ENCODE results near the gene PERM1.

Gene PERM1

DNA sequence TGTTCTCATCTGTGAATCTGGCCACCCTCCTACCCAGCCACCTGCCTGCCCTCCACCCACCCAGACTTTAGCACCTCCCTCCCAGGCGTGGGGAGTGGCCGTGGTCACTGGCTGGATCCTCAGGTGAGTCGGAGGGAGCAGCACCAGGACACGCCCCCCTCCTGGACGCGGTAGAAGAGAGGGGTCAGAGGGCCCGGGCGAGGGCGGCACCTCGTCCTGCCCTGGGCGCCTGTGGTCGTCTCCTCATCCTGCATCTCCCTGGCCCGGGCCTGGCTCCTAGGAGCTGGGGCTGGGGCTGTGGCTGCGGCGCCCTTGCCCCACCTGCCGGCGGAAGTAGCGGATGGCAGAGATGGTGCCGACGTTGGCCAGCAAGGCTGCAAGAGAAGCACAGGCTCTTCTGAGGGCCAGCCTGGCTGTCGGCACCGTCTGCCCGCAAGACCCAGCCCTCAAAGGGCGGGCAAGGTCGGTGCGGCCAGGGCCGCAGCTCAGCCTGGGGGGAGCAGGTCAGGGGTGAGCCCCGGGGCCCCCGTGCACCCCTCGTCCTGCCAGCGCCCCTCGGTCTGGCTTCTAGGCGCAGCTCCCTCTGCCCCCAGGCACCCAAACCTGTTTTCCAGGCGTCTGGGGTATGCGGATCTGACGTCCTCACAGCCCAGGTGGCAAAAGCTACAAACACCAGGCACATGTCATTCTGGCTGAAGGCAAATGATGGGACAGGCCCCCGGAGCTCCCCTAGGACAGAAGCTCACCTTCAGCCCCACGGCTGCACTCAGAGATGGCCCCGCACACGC is 5.8 kb downstream of the PERM1 start:
- DNase-seq = peak; percentile 53

GRCh38 chr1:975365-975764 is 6.5 kb downstream of the PERM1 start:
- DNase-seq = no peak

DNA sequence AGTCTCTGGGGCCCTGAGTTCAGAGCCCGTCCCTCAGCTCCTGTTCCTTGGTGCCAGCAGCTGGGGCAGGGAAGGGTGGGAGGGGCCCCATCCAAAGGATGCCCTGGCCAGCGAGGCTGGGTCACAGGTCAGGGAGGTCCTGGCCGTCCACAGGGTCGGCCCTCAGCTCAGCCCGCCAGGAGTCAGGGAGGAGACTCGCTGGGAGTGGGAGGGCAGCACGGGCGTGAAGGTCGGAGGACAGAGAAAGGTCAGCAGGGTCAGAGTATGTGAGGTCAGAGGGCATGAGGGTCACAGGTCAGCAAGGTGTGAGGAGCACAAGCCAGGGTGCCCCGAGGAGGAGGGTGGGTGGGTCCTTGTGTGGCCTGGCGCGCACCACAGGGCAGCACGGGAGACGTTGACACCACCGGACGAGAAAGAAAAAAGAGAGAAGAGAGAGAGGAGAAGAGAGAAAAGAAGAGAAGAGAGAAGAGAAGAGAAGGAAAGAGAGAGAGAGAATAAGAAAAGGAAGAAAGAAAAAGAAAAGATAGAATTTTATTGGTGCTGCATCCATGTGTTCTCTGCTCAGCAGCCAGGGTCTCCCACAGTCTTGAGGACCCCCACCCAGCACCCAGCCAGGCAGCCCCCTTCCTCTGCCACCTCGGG is 7.1 kb downstream of the PERM1 start:
- no peak for DNase-seq

DNA sequence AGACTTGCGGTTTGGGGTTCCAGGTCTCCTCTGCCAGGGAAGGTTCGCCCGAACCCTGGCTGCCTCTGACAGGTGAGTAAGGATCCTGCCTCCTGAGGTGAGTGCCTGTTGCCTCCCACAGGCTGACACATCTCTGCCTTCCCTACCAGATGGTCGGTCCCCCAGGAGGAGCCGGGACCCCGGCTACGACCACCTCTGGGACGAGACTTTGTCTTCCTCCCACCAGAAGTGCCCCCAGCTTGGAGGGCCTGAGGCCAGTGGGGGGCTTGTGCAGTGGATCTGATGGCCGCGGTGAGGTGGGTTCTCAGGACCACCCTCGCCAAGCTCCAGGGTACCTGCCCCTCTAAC is 7.6 kb downstream of the PERM1 start:
- no peak for DNase-seq

- DNase-seq = no peak
These were observed 8.2 kb downstream of the PERM1 start for GRCh38 chr1:973459-974292.

GRCh38 chr1:972726-973458 is 9.0 kb downstream of the PERM1 start:
- no peak for DNase-seq

GRCh38 chr1:971751-972506 is 10.0 kb downstream of the PERM1 start:
- no peak for DNase-seq

DNA sequence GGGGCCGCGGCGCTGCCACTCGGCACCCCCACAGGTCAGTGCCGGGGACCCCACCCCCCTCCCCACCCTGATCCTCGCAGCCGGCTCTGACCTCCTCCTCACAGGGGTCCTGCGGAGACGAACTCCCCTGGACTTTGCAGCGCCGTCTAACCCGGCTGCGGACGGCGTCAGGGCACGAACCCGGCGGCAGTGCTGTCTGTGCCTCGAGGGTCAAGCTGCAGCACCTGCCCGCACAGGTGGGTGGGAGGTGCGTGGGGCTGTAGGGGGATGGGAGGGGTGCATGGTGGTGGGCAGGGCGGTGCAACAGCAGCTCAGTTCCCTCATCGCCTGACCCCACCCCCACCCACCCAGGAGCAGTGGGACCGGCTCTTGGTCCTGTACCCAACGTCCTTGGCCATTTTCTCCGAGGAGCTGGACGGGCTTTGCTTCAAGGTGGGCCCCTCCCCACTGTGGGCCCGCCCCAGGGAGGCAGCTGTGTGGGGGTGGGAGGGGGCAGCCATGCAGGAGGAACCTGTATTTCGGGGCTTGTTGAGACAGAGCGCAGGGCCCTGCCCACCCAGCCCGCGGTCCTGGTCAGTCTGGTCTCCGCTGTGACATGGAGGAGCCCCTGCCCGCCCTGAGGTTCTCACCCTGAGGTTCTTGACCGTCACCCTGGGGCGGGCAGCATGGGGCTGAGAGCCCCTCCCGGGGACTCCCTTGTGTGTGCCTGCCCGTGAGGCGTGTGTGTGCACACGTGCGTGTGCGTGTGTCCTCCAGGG is 10.7 kb downstream of the PERM1 start:
- no peak for DNase-seq

- DNase-seq = no peak
These were observed 11.5 kb downstream of the PERM1 start for GRCh38 chr1:970242-970972.

DNA sequence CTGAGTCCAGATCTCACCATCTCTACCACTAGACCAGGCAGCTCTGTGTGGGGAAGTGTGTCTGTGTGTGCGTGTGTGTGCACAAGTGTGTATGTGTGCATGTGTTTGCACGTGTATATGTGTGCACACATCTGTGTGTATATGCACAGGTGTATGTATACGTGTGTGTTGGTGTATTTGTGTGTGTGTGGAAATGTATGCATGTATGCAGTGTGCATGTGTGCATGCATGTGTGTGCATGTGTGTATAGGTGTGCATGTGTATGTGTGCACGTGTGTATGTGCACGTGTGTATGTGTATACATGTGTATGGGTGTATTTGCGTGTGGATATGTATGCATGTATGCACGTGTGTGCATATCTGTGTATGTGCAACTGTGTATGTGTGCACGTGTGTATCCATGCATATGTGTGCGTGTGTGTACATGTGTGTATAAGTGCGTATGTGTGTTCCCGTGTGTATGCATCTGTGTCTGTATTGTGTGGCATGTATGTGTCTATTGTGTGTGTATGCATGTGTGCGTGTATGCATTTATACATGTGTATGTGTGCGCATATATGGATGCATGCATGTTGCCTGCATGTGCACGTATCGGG is 12.5 kb downstream of the PERM1 start:
- no peak for DNase-seq

GRCh38 chr1:967466-968343 is 14.2 kb downstream of the PERM1 start:
- no peak for DNase-seq

DNA sequence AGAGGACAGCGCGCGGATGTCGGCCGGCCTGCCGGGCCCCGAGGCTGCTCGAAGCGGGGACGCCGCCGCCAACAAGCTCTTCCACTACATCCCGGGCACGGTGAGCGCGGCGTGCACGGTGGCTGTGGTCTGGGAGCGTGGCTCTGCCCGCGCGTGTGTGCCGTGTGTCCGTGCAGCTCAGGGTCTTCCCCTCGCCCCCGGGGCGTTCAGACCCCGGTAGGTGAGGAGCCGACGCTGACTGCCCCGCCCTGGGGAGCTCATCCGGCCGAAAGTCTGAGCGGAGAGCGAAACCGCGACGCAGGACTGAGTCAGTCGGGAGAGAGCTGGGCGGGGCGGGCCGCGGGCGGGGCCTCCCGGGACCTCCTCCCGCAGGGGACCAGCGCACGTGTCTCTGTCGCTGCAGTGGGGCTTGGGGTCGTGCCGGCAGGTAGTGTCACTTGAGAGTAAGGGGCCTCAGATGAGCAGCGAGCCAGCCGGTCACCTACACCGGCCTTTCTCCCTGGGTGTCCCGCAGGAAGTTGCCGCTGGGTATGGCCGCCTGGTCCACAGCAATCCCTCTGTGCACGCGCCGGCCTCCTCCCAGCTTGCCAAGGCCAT is 15.1 kb downstream of the PERM1 start:
- peak; percentile 80 for DNase-seq

DNA sequence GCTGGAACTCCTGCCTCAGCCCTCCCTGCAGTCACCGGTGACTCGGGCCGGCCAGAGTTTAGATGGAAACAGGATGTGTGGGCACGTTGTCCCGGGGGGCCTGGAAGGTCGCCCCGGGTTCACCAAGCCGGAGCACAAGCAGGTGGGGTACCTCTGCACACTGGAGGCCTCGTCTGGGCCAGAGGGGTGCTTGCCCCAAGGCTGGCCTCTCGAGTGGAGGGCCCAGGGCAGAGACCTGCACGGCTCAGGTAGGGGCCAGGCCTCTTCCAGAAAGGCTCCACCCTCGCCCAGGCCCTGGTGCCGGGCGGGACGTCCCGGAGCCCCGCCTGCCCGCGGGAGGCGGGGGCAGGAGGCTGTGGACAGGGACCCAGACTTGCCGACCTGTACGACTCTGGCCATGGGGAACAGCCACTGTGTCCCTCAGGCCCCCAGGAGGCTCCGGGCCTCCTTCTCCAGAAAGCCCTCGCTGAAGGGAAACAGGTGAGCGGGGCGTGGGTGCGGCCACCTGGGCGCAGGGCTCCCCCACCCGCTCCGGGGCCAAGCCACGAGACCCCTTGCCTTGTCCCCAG is 15.7 kb downstream of the PERM1 start, which contains the start of gene PLEKHN1:
TSS of gene PLEKHN1 (plus strand) at position 348 of the 569 bp plus-strand sequence. CDS start at position 398, 50 bp downstream.
- DNase-seq = no peak

- DNase-seq = no peak
These were observed 16.3 kb downstream of the PERM1 start for GRCh38 chr1:965526-966134.

DNA sequence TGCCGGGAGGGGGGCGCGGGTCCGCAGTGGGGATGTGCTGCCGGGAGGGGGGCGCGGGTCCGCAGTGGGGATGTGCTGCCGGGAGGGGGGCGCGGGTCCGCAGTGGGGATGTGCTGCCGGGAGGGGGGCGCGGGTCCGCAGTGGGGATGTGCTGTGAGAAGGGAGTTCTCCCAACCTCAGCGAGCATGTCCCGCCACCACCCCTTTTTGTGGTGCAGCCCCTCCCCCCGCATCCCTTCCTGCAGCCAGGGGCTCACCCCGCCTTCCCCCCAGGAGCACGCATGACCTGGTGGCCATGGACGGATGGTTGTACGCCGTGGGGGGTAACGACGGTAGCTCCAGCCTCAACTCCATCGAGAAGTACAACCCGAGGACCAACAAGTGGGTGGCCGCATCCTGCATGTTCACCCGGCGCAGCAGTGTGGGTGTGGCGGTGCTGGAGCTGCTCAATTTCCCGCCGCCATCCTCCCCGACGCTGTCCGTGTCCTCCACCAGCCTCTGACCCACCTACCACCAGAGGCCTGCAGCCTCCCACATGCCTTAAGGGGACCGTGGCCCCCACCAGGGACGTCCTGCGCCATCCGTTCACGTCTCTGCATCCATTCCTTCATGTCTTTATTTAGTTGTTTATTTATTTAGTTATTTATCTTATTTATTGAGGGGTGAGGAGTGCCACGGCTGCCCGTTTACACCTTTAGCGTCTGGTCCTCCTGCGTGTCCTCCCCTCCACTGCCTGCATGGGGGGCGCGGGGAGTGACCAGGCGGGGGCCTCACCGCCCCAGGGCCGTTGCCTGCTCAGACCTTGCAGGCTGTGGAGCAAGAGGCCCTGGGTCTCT is 17.0 kb downstream of the PERM1 start:
- no peak for DNase-seq

DNA sequence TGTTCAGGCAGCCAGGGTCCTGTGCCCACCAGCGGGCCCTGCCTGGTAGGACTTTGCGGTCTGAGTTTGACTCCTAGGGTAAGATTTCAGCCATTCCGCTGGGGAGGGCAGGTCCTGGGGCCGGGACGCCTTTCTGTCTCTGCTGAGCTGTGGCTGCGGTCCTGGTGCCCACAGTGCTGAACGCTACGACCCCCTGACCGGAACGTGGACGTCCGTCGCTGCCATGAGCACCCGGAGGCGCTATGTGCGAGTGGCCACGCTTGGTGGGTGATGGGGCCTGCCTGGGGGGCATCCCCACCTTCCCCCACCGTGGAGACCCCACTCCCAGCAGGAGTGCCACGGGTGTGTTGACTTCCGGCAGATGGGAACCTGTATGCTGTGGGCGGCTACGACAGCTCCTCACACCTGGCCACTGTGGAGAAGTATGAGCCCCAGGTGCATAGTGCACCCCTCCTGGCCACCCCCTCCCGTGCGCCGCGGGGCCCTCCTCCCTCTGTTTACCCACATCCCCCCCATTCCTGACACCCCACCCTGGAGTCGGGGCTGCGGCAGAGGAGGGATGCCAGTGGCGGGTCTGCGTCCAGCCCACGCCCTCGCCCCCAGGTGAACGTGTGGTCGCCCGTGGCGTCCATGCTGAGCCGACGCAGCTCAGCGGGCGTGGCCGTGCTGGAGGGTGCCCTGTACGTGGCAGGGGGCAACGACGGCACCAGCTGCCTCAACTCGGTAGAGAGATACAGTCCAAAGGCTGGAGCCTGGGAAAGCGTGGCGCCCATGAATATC is 18.0 kb downstream of the PERM1 start:
- no peak for DNase-seq

All from activated CD4-positive, alpha-beta T cell treated with anti-CD3 and anti-CD28 coated beads, Interleukin-2, amount 50 U/mL, for 1 hour (primary cell).